Measurements from ENCODE around the gene SLC6A12.
A peak's percentile ranks its signal among the peaks of the same experiment; 100 is the strongest.
"Not testable (repeated sequence)": the region's sequence is repeated elsewhere in the genome, so short reads cannot be mapped to it uniquely, and the experiment has no call there.

Gene SLC6A12

GRCh38 chr12:195156-195555 lies 18.8 kb downstream of the SLC6A12 start:
- no peak for DNase-seq

DNA sequence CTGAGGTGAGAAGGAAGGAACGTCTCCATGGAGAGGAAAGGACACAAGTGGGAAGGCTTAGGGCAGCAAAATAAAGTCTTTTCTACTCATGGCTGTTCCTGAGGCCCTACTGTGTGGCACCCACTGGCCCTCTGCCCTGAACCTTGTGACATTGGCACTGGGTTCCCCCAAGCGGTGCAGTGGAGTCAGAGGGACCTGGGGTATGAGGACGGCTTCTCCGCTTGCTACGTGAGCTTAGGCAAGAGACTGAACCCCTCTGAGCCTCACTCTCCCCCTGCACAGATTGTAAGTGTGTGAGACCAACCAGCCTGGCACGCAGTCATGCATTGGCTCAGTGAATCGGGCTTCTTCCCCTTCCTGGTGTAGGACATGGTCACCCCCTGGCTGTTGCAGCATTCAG lies 19.7 kb downstream of the SLC6A12 start:
- DNase-seq: no peak

DNA sequence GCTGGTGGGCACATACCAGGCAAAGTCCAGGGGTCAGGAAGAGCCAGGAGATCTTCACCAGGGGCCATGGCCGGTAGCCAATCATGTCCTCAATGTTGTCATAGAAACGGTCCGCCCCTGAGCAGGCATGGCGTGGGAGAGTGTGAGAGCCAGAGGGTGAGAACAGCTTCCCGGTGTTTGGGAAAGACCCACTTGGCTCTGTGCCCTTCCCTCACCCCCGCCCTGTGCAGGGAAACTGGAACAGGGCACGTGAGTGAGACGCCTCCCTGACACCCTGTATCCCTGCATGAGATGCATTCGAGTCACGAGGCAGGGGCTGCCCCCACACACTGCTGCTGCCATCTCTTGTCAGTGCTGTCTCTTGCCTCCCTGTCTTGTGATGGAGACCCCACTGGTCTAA lies 20.7 kb downstream of the SLC6A12 start:
- DNase-seq: no peak

GRCh38 chr12:191541-191940 lies 22.4 kb downstream of the SLC6A12 start:
- DNase-seq: no peak

DNA sequence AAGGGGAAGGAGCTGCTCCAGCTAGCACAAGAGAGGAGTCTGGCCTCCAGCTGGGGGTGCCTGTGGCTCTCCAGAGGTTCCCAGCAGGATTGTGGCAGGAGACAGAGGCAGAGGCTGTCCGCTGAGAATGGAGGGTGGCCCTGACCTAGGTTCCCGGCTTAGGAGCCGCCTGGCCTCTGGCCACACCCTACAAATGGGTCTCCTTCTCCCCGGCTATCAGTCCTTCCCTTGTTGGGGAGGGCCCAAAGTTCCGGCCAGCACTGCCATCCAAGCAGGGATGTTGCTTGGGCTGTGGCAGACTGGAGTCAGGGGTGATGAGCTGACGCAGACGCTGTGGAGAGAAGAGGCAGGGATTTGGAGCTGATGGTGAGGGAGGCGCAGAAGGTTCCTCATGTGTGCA lies 23.1 kb downstream of the SLC6A12 start:
- DNase-seq: no peak

DNA sequence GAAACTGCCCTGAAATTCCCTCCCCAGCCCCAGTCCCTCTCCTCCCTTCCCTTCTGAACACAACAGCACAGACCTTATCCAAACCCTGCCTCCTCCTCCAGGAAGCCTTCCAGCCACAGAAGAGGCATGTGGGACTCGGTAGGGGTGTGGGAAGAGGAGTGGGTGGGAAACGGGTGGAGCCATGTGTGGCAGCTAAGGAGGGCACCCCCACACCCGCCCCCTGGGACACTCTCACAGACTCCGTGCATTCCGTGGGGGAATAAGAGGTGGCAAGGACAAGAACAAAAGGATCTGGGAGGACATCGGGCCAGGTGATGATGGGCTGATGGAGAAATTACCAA lies 24.4 kb downstream of the SLC6A12 start:
- no peak for DNase-seq

- DNase-seq: peak; percentile 19 to 49
These were observed 24.9 kb downstream of the SLC6A12 start for GRCh38 chr12:188910-189621.

- DNase-seq: not testable (repeated sequence)
These were observed 25.7 kb downstream of the SLC6A12 start for GRCh38 chr12:187986-188909.

GRCh38 chr12:186006-186625 lies 27.8 kb downstream of the SLC6A12 start:
- DNase-seq: no peak

DNA sequence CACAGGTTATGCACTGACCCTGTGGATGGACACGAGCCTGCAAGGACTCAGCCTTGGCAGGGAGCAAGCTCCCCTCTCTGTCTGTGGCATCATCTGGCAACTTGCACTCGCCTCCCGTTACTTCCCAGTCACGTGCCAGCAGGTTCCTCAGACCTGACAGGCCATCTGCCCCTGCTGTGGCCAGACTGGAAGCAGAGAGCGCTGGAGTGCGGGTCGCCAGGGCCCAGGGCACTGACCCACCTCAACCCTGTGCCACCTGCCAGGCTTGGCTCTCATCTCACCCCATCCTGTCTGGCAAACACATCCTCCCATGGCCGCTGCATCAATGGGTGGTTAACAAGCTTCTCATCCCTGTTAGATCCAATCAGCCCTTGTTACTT lies 28.4 kb downstream of the SLC6A12 start:
- DNase-seq: no peak

- no peak for DNase-seq
These were observed 29.0 kb downstream of the SLC6A12 start for GRCh38 chr12:184811-185575.

DNA sequence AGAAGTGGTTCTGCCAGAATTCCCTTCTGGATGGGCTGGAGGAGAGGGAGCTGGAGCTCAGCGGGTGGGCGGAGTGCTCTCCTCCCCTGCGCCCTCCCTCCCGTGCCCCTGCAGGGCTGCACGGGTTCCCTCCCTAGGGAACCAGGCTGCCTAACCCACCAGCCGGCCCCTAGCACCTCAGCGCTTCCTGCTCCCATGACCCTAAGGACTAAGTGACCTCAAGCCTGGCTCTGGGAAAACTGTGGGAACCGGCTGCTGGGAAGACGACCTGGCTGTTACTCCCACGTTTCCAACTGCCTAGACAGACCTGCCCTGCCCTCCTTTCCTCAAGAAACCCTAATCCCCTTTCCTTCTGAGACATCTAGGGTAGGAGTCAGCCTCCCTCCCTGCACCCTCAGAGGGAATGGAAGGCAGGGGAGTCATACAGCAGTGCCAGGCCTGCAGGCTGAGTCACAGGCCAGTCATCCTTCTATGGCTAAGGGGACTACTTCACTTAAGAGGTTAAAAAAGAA lies 31.5 kb downstream of the SLC6A12 start:
- DNase-seq: no peak

GRCh38 chr12:181921-182320 lies 32.0 kb downstream of the SLC6A12 start:
- DNase-seq: no peak

DNA sequence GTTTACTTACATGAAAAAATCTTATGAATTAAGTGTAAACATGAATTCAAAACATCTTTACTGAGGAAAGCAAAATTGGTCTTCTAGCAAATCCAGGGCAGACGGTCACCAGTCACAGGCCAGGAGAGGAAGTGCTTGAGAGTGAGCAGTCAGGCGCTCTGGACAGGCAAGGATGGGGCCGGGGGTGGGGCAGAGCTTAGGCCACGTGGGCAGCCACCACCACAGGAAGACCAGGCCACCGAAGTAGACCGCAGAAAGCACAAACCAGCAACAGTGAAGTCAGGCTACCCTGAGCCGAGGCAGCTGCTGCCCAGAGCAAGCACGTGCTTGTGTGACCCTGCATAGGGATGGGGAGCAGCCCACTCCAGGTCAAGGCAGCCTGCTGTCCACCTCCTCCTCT lies 33.5 kb downstream of the SLC6A12 start:
- no peak for DNase-seq

- no peak for DNase-seq
These were observed 34.1 kb downstream of the SLC6A12 start for GRCh38 chr12:179885-180284.

- no peak for DNase-seq
These were observed 34.6 kb downstream of the SLC6A12 start for GRCh38 chr12:179131-179884.

DNA sequence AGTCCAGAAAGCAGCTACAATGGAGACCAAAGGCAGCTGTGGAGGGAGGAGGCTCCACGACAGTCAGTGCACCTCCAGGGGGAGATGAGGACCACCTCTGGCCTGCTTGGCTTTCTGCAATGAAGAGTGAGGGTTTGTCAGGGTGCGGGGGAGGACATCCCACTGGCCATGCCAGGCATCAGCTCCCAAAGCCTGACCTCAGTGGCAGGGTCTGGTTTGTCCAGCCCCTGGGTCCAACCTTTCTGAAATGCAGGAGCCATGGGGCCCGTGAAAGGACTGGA lies 35.2 kb downstream of the SLC6A12 start:
- no peak for DNase-seq

DNA sequence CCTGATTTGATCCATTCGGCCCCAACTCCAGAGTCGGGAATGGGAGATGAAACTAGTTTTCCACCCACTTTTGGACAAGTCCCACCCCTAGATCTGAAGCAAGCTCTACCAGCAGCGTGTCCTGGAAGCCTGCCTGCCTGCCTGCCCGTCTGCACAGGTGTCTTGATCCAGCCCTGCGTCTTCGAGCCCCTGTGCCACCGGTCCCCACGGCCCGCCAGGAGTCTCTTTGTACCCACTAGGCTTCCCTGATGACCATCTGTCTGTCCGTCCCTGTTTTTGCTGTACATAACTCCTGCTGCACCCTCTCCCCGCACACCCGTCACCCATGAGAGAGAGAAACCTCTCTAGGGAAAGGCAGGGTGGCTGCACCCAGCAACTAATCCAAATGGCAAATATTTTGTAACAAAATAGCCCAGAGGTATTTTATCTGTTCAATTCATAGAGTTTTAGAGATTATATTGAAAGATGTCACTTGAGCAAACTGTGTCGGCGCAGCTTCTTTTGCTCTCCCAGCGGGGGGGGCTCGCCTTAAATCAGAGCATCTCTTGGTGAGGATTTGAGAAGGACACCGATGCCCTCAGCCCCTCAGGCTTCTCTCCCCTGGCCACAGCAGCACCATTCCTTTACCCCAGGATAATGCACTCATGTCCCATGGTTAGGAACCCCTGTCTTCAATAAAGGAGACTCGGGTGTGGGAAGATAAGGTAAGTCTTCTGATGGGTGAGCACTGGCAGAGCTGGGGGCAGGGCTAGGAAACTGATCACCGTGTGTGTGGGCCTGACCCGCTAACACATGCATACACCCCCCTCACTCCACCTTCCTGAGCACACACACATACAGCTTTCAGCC lies 35.8 kb downstream of the SLC6A12 start:
- DNase-seq: no peak

GRCh38 chr12:177336-177979 lies 36.5 kb downstream of the SLC6A12 start:
- DNase-seq: no peak

- DNase-seq: no peak
These were observed 37.4 kb downstream of the SLC6A12 start for GRCh38 chr12:176321-177181.

All from stimulated activated CD4-positive, alpha-beta T cell treated with anti-CD3 and anti-CD28 coated beads, Interleukin-2, amount 100 ng/mL, for 48 hours (primary cell).